SK-N-SH (cell line): ENCODE results near the gene FAM110A. TPM values are rescaled to one million over a fixed set of nuclear protein-coding genes. Genes with fewer than 3 reads are reported as not detected.

Source experiments
- CTCF ChIA-PET: fragments of 300-600, 350-600 bp; formaldehyde crosslinking; extraction: SDS; loops from one replicate; lab custom pipeline; 2021; lab: Yijun Ruan, JAX
- POLR2A ChIA-PET: fragments of 350-600 bp; sonication (Branson Sonifier 250); formaldehyde crosslinking; extraction: SDS; loops from one replicate; lab custom pipeline; 2020; ENCODE audit warnings: antibody characterized with exemption, inconsistent platforms; lab: Yijun Ruan, JAX
- DNase-seq: peaks from one replicate; pipeline ENCODE4 v3.0.0; 2012
- H2AFZ ChIP-seq: fragments of 200-600 bp; sonication (generic); 2 replicates; pipeline ENCODE4 v1.8.1; 2016; ENCODE audit warnings: antibody characterized with exemption, mild to moderate bottlenecking, low read depth
- H3F3A ChIP-seq: fragments of 200-600 bp; sonication (generic); replicated peaks from 2 replicates; pipeline ENCODE3; 2016; ENCODE audit warnings: antibody characterized with exemption, mild to moderate bottlenecking; ENCODE audit not compliant: insufficient read depth
- H3K27ac ChIP-seq, 2 experiments: fragments of 200-500 bp in 1 of 2; fragments of 200-600 bp in 1 of 2; sonication (Bioruptor generic) in 1 of 2; sonication (generic), shearing (Covaris generic) in 1 of 2; 2 replicates each; pipeline versions ENCODE4 v1.5.1 to v1.6.1; 2014 to 2016; ENCODE audit warnings: low read depth in 2 of 2, inconsistent platforms in 1 of 2, low read length in 1 of 2, mild to moderate bottlenecking in 1 of 2, mixed read lengths in 1 of 2
- H3K27me3 ChIP-seq: fragments of 200-600 bp; sonication (generic), shearing (Covaris generic); 2 replicates; pipeline ENCODE4 v1.6.1; 2016; ENCODE audit warnings: mixed run types; ENCODE audit not compliant: insufficient read depth
- H3K36me3 ChIP-seq, 2 experiments: fragments of 200-500 bp in 1 of 2; fragments of 200-600 bp in 1 of 2; sonication (Bioruptor generic) in 1 of 2; sonication (generic) in 1 of 2; replicated peaks in 1 of 2; 2 replicates each; pipeline versions ENCODE3 to v1.5.1; 2014 to 2016; ENCODE audit warnings: low read length in 1 of 2, mild to moderate bottlenecking in 1 of 2; ENCODE audit not compliant: insufficient read depth in 2 of 2, control insufficient read depth in 1 of 2
- H3K4me1 ChIP-seq, 2 experiments: fragments of 200-500 bp in 1 of 2; fragments of 200-600 bp in 1 of 2; sonication (Bioruptor generic) in 1 of 2; sonication (generic), shearing (Covaris generic) in 1 of 2; 2 replicates each; pipeline versions ENCODE4 v1.5.1 to v1.6.1; 2014 to 2016; ENCODE audit warnings: low read depth in 1 of 2, low read length in 1 of 2, mixed run types in 1 of 2; ENCODE audit not compliant: insufficient read depth in 2 of 2, control insufficient read depth in 1 of 2
- H3K4me2 ChIP-seq: fragments of 200-600 bp; sonication (generic), shearing (Covaris generic); 2 replicates; pipeline ENCODE4 v1.6.1; 2017; ENCODE audit warnings: mixed run types
- H3K4me3 ChIP-seq, 2 experiments: fragments of 200-500 bp in 1 of 2; fragments of 200-600 bp in 1 of 2; sonication (Bioruptor generic) in 1 of 2; sonication (generic), shearing (Covaris generic) in 1 of 2; 2 replicates each; pipeline versions ENCODE4 v1.5.1 to v1.8.1; 2014 to 2016; ENCODE audit warnings: low read depth in 2 of 2, inconsistent platforms in 1 of 2, low read length in 1 of 2, mild to moderate bottlenecking in 1 of 2, mixed read lengths in 1 of 2, moderate library complexity in 1 of 2
- H3K79me2 ChIP-seq: fragments of 200-600 bp; sonication (generic); 2 replicates; pipeline ENCODE4 v1.8.1; 2017; ENCODE audit warnings: mild to moderate bottlenecking; ENCODE audit not compliant: insufficient read depth
- H3K9ac ChIP-seq: fragments of 200-600 bp; sonication (generic); 2 replicates; pipeline ENCODE4 v1.6.1; 2017; ENCODE audit warnings: mixed run types
- H3K9me2 ChIP-seq: fragments of 200-600 bp; sonication (generic); 2 replicates; pipeline ENCODE4 v1.6.1; 2017; ENCODE audit warnings: mixed run types
- H3K9me3 ChIP-seq: fragments of 200-600 bp; sonication (generic); 2 replicates; pipeline ENCODE4 v1.6.1; 2017; ENCODE audit warnings: mixed run types, mild to moderate bottlenecking, moderate library complexity
- H4K20me1 ChIP-seq: fragments of 200-600 bp; sonication (generic); 2 replicates; pipeline ENCODE4 v1.6.1; 2017; ENCODE audit warnings: mild to moderate bottlenecking, mixed run types; ENCODE audit not compliant: insufficient read depth
- ELF1 ChIP-seq: IDR thresholded peaks from 2 replicates; pipeline ENCODE4 v1.4.0; 2012
- FOSL2 ChIP-seq: IDR thresholded peaks from 2 replicates; pipeline ENCODE4 v1.4.0; 2012; ENCODE audit warnings: low read depth, mild to moderate bottlenecking, moderate library complexity, borderline replicate concordance
- FOXJ3 ChIP-seq: sonication (generic); formaldehyde crosslinking; IDR thresholded peaks from 2 replicates; pipeline ENCODE4 v1.5.1; 2020; ENCODE audit warnings: mild to moderate bottlenecking, missing genetic modification reagents
- GABPA ChIP-seq: IDR thresholded peaks from 2 replicates; pipeline ENCODE4 v1.4.0; 2012; ENCODE audit warnings: low read depth, mild to moderate bottlenecking
- GATA2 ChIP-seq: sonication (generic); formaldehyde crosslinking; IDR thresholded peaks from 2 replicates; pipeline ENCODE4 v1.5.0; 2020; ENCODE audit warnings: mild to moderate bottlenecking, missing genetic modification reagents
- IRF3 ChIP-seq: fragments of 150-350 bp; IDR thresholded peaks from 2 replicates; pipeline ENCODE4 v1.6.1; 2016; ENCODE audit warnings: mild to moderate bottlenecking, low read depth, low read length
- MXI1 ChIP-seq: IDR thresholded peaks from 2 replicates; pipeline ENCODE4 v1.6.1; 2012; ENCODE audit warnings: mild to moderate bottlenecking, low read depth, low read length, improper control_type of control experiment
- NFIC ChIP-seq: IDR thresholded peaks from 2 replicates; pipeline ENCODE4 v1.4.0; 2012; ENCODE audit warnings: borderline replicate concordance
- PBX3 ChIP-seq: IDR thresholded peaks from 2 replicates; pipeline ENCODE4; 2012
- RAD21 ChIP-seq: IDR thresholded peaks from 2 replicates; pipeline ENCODE4 v1.6.1; 2012; ENCODE audit warnings: mild to moderate bottlenecking, low read length
- REST ChIP-seq: IDR thresholded peaks from 2 replicates; pipeline ENCODE4 v1.6.1; 2012; ENCODE audit warnings: mild to moderate bottlenecking, low read depth, low read length, moderate library complexity
- RFX5 ChIP-seq: IDR thresholded peaks from 2 replicates; pipeline ENCODE4 v1.6.1; 2012; ENCODE audit warnings: mild to moderate bottlenecking, improper control_type of control experiment, low read length
- SMC3 ChIP-seq: IDR thresholded peaks from 2 replicates; pipeline ENCODE4 v1.6.1; 2012; ENCODE audit warnings: low read depth, low read length, improper control_type of control experiment
- TCF12 ChIP-seq: IDR thresholded peaks from 2 replicates; pipeline ENCODE4 v1.4.0; 2012
- TEAD4 ChIP-seq: IDR thresholded peaks from 2 replicates; pipeline ENCODE4 v1.4.0; 2012; ENCODE audit warnings: mild to moderate bottlenecking, borderline replicate concordance; ENCODE audit not compliant: insufficient read depth
- USF1 ChIP-seq: IDR thresholded peaks from 2 replicates; pipeline ENCODE4 v1.4.0; 2012; ENCODE audit warnings: low read depth, borderline replicate concordance
- USF2 ChIP-seq: fragments of 150-350 bp; IDR thresholded peaks from 2 replicates; pipeline ENCODE4 v1.6.1; 2017; ENCODE audit warnings: antibody characterized with exemption, low read length, low read depth, borderline replicate concordance
- YY1 ChIP-seq: IDR thresholded peaks from 2 replicates; pipeline ENCODE4 v1.4.0; 2012; ENCODE audit warnings: low read depth, mild to moderate bottlenecking
- WGBS: methylation state at CpG from one replicate; pipeline ENCODE4 v1.1.6; 2017; ENCODE audit warnings: low lambda C conversion rate; 5-methylcytosine and 5-hydroxymethylcytosine counted together
- polyA plus RNA-seq, 3 experiments: library from polyadenylated mRNA; depleted of rRNA; stranded (reverse); fragments of >200 nt; gene quantifications; 2 replicates each; pipeline ENCODE4 v1.2.3, GENCODE V29; 2012

The FAM110A gene
- polyA plus RNA-seq, 1 of the 3 experiments (the other 2 are of a cell fraction), result 3.8 TPM

- no peak for DNase-seq
- Histone ChIP-seq H3K79me2 (no peaks in the 10 kb centered on the region), H3K27me3 (no peaks in the 10 kb centered on the region), H3K9me3 (no peaks in the 10 kb centered on the region), H3K9me2 (no peaks in the 10 kb centered on the region), H2AFZ (no peak overlapping the region), H3K4me1 (no peaks in the 10 kb centered on the region), H3K9ac (no peak overlapping the region), H3K27ac (no peak overlapping the region), H3K4me2 (no peak overlapping the region), H3K36me3 (no peaks in the 10 kb centered on the region), H3K4me3 (no peak overlapping the region), H3F3A (no peaks in the 10 kb centered on the region), H4K20me1 (no peaks in the 10 kb centered on the region)
- TF ChIP-seq RFX5 (no peak), FOXJ3 (CRISPR knock-in tag) (no peak), FOSL2 (no peak), ELF1 (no peak), MXI1 (no peak), USF1 (no peak), TEAD4 (no peak), PBX3 (no peak), RAD21 (no peak), NFIC (no peak), TCF12 (no peak), USF2 (no peak), GABPA (no peak), SMC3 (no peak), GATA2 (CRISPR knock-in tag) (no peak), IRF3 (no peak), YY1 (no peak), REST (no peak)
- ChIA-PET POLR2A (no interaction called here), CTCF (interaction anchor here (1.8 to 7.2 kb wide), 2 partner anchors 145 to 295 kb away, joined by 9 to 267 read pairs; no protein-coding TSS in a partner anchor)
- 41% methylated on average over 8 of the region's 8 CpGs for WGBS
These were observed 20.1 kb upstream of the FAM110A start for GRCh38 chr20:813390-813789.
